H9 (cell line): ENCODE measurements around the gene AKAIN1. TPM values are rescaled to one million over a fixed set of nuclear protein-coding genes. Genes with fewer than 3 reads are reported as not detected.

ENCODE experiments used
- DNase-seq: peaks from one replicate; pipeline ENCODE4 v3.0.0-alpha.2; 2017
- H2AFZ ChIP-seq: one replicate; pipeline ENCODE4 v1.6.1; 2013; ENCODE audit warnings: mild to moderate bottlenecking, low read length, control low read depth, moderate library complexity
- H2AK5ac ChIP-seq: 2 replicates; pipeline ENCODE4 v1.6.1; 2013; ENCODE audit warnings: low read length, control low read depth, mixed read lengths; ENCODE audit not compliant: insufficient read length
- H2BK120ac ChIP-seq: one replicate; pipeline ENCODE4 v1.6.1; 2013; ENCODE audit warnings: low read depth, mild to moderate bottlenecking, low read length, control low read depth, inconsistent platforms; ENCODE audit not compliant: poor library complexity, severe bottlenecking
- H2BK12ac ChIP-seq: 2 replicates; pipeline ENCODE4 v1.6.1; 2013; ENCODE audit warnings: low read length, control low read depth, mixed read lengths, low read depth; ENCODE audit not compliant: insufficient read length
- H2BK15ac ChIP-seq: 2 replicates; pipeline ENCODE4 v1.6.1; 2013; ENCODE audit warnings: low read depth, low read length, control low read depth
- H2BK20ac ChIP-seq: one replicate; pipeline ENCODE4 v1.6.1; 2013; ENCODE audit warnings: low read depth, mild to moderate bottlenecking, low read length, control low read depth, inconsistent platforms; ENCODE audit not compliant: poor library complexity, severe bottlenecking
- H2BK5ac ChIP-seq: 2 replicates; pipeline ENCODE4 v1.6.1; 2013; ENCODE audit warnings: low read length, control low read depth, mixed read lengths; ENCODE audit not compliant: insufficient read length
- H3K14ac ChIP-seq: 2 replicates; pipeline ENCODE4 v1.6.1; 2013; ENCODE audit warnings: low read length, control low read depth; ENCODE audit not compliant: insufficient read depth
- H3K18ac ChIP-seq: 2 replicates; pipeline ENCODE4 v1.6.1; 2013; ENCODE audit warnings: low read depth, mild to moderate bottlenecking, mixed read lengths, low read length, control low read depth; ENCODE audit not compliant: insufficient read length
- H3K23ac ChIP-seq: 2 replicates; pipeline ENCODE4 v1.6.1; 2013; ENCODE audit warnings: low read length, control low read depth, mixed read lengths, low read depth; ENCODE audit not compliant: insufficient read length
- H3K23me2 ChIP-seq: 2 replicates; pipeline ENCODE4 v1.6.1; 2013; ENCODE audit warnings: low read depth, mild to moderate bottlenecking, mixed read lengths, low read length, control low read depth; ENCODE audit not compliant: insufficient read length, poor library complexity, severe bottlenecking
- H3K27ac ChIP-seq: 2 replicates; pipeline ENCODE4 v1.5.1; 2013; ENCODE audit warnings: low read length, control low read depth, mixed read lengths, low read depth; ENCODE audit not compliant: insufficient read length
- H3K27me3 ChIP-seq: 2 replicates; pipeline ENCODE4 v1.6.1; 2013; ENCODE audit warnings: low read length, control low read depth, inconsistent platforms; ENCODE audit not compliant: insufficient read depth
- H3K4ac ChIP-seq: 2 replicates; pipeline ENCODE4 v1.6.1; 2013; ENCODE audit warnings: low read depth, mild to moderate bottlenecking, control low read depth, inconsistent platforms, low read length, moderate library complexity
- H3K4me1 ChIP-seq: 2 replicates; pipeline ENCODE4 v1.6.1; 2013; ENCODE audit warnings: low read length, control low read depth, inconsistent platforms; ENCODE audit not compliant: insufficient read depth
- H3K4me2 ChIP-seq: 2 replicates; pipeline ENCODE4 v1.6.1; 2013; ENCODE audit warnings: low read length, control low read depth, mixed read lengths; ENCODE audit not compliant: insufficient read length, insufficient read depth
- H3K56ac ChIP-seq: 2 replicates; pipeline ENCODE4 v1.6.1; 2013; ENCODE audit warnings: low read depth, mild to moderate bottlenecking, mixed read lengths, low read length, control low read depth; ENCODE audit not compliant: insufficient read length
- H3K79me1 ChIP-seq: 2 replicates; pipeline ENCODE4 v1.6.1; 2013; ENCODE audit warnings: low read depth, mild to moderate bottlenecking, moderate library complexity, low read length, control low read depth, inconsistent platforms; ENCODE audit not compliant: insufficient read depth, poor library complexity, severe bottlenecking
- H3K79me2 ChIP-seq: 2 replicates; pipeline ENCODE4 v1.6.1; 2013; ENCODE audit warnings: low read length, control low read depth, inconsistent platforms; ENCODE audit not compliant: insufficient read depth
- H3K9ac ChIP-seq: 2 replicates; pipeline ENCODE4 v1.6.1; 2013; ENCODE audit warnings: low read length, control low read depth, mixed read lengths; ENCODE audit not compliant: insufficient read length; ENCODE audit errors: extremely low read depth
- H3K9me3 ChIP-seq: one replicate; pipeline ENCODE4 v1.6.1; 2013; ENCODE audit warnings: low read depth, low read length, inconsistent platforms; ENCODE audit not compliant: control insufficient read depth
- H3T11ph ChIP-seq: one replicate; pipeline ENCODE4 v1.6.1; 2013; ENCODE audit warnings: mild to moderate bottlenecking, low read length, control low read depth, inconsistent platforms
- H4K20me1 ChIP-seq: one replicate; pipeline ENCODE4 v1.6.1; 2013; ENCODE audit not compliant: control insufficient read depth, insufficient read length, insufficient read depth
- H4K5ac ChIP-seq: 2 replicates; pipeline ENCODE4 v1.6.1; 2013; ENCODE audit warnings: low read depth, mild to moderate bottlenecking, mixed read lengths, low read length, control low read depth; ENCODE audit not compliant: insufficient read length
- H4K8ac ChIP-seq: replicated peaks from 2 replicates; pipeline ENCODE4 v1.6.1; 2013; ENCODE audit warnings: low read length, control low read depth, mixed read lengths, low read depth; ENCODE audit not compliant: insufficient read length
- H4K91ac ChIP-seq: 2 replicates; pipeline ENCODE4 v1.6.1; 2013; ENCODE audit warnings: low read depth, mild to moderate bottlenecking, moderate library complexity, mixed read lengths, low read length, control low read depth; ENCODE audit not compliant: insufficient read length
- H3K27ac Mint-ChIP-seq, 3 experiments: 2 replicates in 2 of 3; 3 replicates in 1 of 3; pipeline ENCODE4 v1.8.0; 2020 to 2021; ENCODE audit warnings: mixed read lengths in 3 of 3, mild to moderate bottlenecking in 1 of 3, moderate library complexity in 1 of 3
- H3K27me3 Mint-ChIP-seq: 2 replicates; pipeline ENCODE4 v1.8.0; 2021; ENCODE audit warnings: low read depth, mild to moderate bottlenecking, moderate library complexity, mixed read lengths
- H3K36me3 Mint-ChIP-seq, 3 experiments: 2 replicates in 2 of 3; 3 replicates in 1 of 3; pipeline ENCODE4 v1.8.0; 2020 to 2021; ENCODE audit warnings: low read depth in 3 of 3, mixed read lengths in 3 of 3; ENCODE audit not compliant: insufficient read depth in 1 of 3
- H3K4me1 Mint-ChIP-seq, 2 experiments: 2 replicates each; pipeline ENCODE4 v1.8.0; 2020; ENCODE audit warnings: mixed read lengths in 2 of 2
- H3K4me3 Mint-ChIP-seq, 2 experiments: 2 replicates in 1 of 2; 3 replicates in 1 of 2; pipeline ENCODE4 v1.8.0; 2020 to 2021; ENCODE audit warnings: mild to moderate bottlenecking in 2 of 2, mixed read lengths in 2 of 2, moderate library complexity in 1 of 2
- H3K9me3 Mint-ChIP-seq, 2 experiments: 2 replicates in 1 of 2; 3 replicates in 1 of 2; pipeline ENCODE4 v1.8.0; 2020; ENCODE audit warnings: mild to moderate bottlenecking in 2 of 2, mixed read lengths in 2 of 2, moderate library complexity in 1 of 2
- WGBS: extraction: QIAGEN DNeasy Blood & Tissue Kit; methylation state at CpG from one replicate; pipeline ENCODE4 v1.1.7; 2013; ENCODE audit warnings: missing lambda C conversion rate, low lambda C conversion rate, mixed read lengths; ENCODE audit not compliant: insufficient read length; ENCODE audit errors: extremely low coverage; 5-methylcytosine and 5-hydroxymethylcytosine counted together
- total RNA-seq: library from RNA; stranded (reverse); gene quantifications from 2 replicates; pipeline ENCODE4 v1.2.1, GENCODE V29; 2021
- TF ChIP-seq, protein P1 (sequence below): fragments of 200-600 bp; sonication (generic); conservative IDR thresholded peaks from 3 replicates; pipeline ENCODE4 v1.8.0; 2021; ENCODE audit warnings: antibody characterized with exemption, mild to moderate bottlenecking

The AKAIN1 gene
- total RNA-seq, 1 experiment from 2014 or later: not detected

DNA sequence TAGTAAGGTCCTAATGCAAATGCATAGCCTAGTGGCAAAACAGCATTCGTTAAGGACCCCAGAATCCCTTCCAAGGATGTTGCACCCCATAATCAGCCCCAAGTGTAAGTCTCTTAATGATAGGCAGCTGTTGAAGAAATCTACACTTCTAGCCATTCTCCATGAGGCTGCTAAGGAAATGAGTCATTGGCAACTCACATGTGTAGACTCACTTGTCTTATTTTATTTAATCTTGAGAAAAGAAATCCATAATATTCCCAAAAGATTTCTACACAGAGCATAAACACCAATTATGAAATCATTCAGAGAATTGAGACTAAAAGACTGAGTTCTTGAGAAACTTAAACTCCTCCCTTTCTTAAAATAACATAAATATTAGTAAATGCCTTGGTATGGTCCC, 52.4 kb downstream of the AKAIN1 start:
- no peaks in the 10 kb centered on the region for H3K27me3 ChIP-seq

More for the DNA sequence above, 52.4 kb downstream of the AKAIN1 start:
- Histone ChIP-seq H2BK15ac (no peak overlapping the region), H2AK5ac (no peak overlapping the region), H3K4me2 (no peak overlapping the region), H3K23ac (no peak overlapping the region), H3K23me2 (no peaks in the 10 kb centered on the region), H2BK12ac (no peak overlapping the region), H3K56ac (no peak overlapping the region), H2BK120ac (no peak overlapping the region), H3T11ph (no peak overlapping the region), H4K20me1 (no peaks in the 10 kb centered on the region), H3K9me3 (no peaks in the 10 kb centered on the region), H2BK5ac (no peak overlapping the region), H3K14ac (no peak overlapping the region), H4K8ac (no peak overlapping the region), H4K91ac (no peak overlapping the region), H2AFZ (no peak overlapping the region), H3K9ac (no peak overlapping the region), H3K79me1 (no peaks in the 10 kb centered on the region), H4K5ac (no peak overlapping the region), H3K4me1 (no peaks in the 10 kb centered on the region), H3K27ac (no peak overlapping the region), H3K18ac (no peak overlapping the region), H3K79me2 (no peaks in the 10 kb centered on the region), H2BK20ac (no peak overlapping the region), H3K4ac (no peak overlapping the region)
- Mint-ChIP-seq H3K36me3 (no peaks in the 10 kb centered on the region), H3K4me1 (no peaks in the 10 kb centered on the region; a peak in 1 of 4 replicates), H3K9me3 (peaks cover 0 to 5% of the 10 kb centered on the region in 2 experiments; a peak in 1 of 5 replicates), H3K27me3 (no peaks in the 10 kb centered on the region; the same call in 1 of the 2 replicates), H3K4me3 (no peak overlapping the region), H3K27ac (no peak overlapping the region)
- no CpG with 5 or more reads among the region's 1 CpG for WGBS
- TF ChIP-seq, protein P1, sequence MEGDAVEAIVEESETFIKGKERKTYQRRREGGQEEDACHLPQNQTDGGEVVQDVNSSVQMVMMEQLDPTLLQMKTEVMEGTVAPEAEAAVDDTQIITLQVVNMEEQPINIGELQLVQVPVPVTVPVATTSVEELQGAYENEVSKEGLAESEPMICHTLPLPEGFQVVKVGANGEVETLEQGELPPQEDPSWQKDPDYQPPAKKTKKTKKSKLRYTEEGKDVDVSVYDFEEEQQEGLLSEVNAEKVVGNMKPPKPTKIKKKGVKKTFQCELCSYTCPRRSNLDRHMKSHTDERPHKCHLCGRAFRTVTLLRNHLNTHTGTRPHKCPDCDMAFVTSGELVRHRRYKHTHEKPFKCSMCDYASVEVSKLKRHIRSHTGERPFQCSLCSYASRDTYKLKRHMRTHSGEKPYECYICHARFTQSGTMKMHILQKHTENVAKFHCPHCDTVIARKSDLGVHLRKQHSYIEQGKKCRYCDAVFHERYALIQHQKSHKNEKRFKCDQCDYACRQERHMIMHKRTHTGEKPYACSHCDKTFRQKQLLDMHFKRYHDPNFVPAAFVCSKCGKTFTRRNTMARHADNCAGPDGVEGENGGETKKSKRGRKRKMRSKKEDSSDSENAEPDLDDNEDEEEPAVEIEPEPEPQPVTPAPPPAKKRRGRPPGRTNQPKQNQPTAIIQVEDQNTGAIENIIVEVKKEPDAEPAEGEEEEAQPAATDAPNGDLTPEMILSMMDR: no peak
- DNase-seq: no peak
